Right renal pelvis (tissue), 4 donors: ENCODE measurements around the gene GFI1B. TPM values are rescaled to one million over a fixed set of nuclear protein-coding genes. Genes with fewer than 3 reads are reported as not detected.

Experiments
- polyA plus RNA-seq, 4 donors: library from polyadenylated mRNA; unstranded; fragments of 120-200 nt; gene quantifications; one replicate each; pipeline ENCODE4 v1.2.1, GENCODE V29; 2013; ENCODE audit not compliant: insufficient read length in 4 of 4

GFI1B gene
- polyA plus RNA-seq, 4 donors, result 0.57 to 2.1 (median 0.71) TPM

Other genes starting within 250 kb of the GFI1B start
- 1 to 10 TPM; 3.2 to 4.4 (median 4.1) TPM for gene AK8, start 100.4 kb upstream of the GFI1B start, polyA plus RNA-seq
- 10 to 100 TPM in 2 of 4 donors, 1 to 10 TPM in 2; 8.7 to 10.8 (median 10.1) TPM for gene SPACA9, start 99.8 kb upstream of the GFI1B start, polyA plus RNA-seq
- gene TSC1, start 34.1 kb upstream of the GFI1B start, polyA plus RNA-seq, result 10 to 100 TPM; 35.1 to 48.9 (median 39.6) TPM
- gene GTF3C5, start 52.3 kb downstream of the GFI1B start, polyA plus RNA-seq, result 10 to 100 TPM; 62.5 to 69.0 (median 68.7) TPM
- 1 to 10 TPM; 3.3 to 5.4 (median 4.6) TPM for gene CEL, start 83.3 kb downstream of the GFI1B start, polyA plus RNA-seq
- 10 to 100 TPM; 32.8 to 36.3 (median 33.6) TPM for gene RALGDS, start 142.5 kb downstream of the GFI1B start, polyA plus RNA-seq
- 1 to 10 TPM; 1.8 to 3.3 (median 2.4) TPM for gene GBGT1, start 185.2 kb downstream of the GFI1B start, polyA plus RNA-seq
- under 1 TPM in 1 of 4 donors, not detected in 3; 0.30 TPM for gene OBP2B, start 230.6 kb downstream of the GFI1B start, polyA plus RNA-seq